Esophagus squamous epithelium (tissue), 4 donors: ENCODE measurements around the gene COQ7.

Experiments used
- CTCF ChIP-seq, 6 experiments: fragments of 450-650 bp in 4 of 6; fragments of 200-600 bp in 2 of 6; sonication (generic) in 2 of 6; IDR thresholded peaks; one replicate each; pipeline ENCODE4 v1.5.1; 2016 to 2019; ENCODE audit warnings: antibody characterized with exemption in 6 of 6, mild to moderate bottlenecking in 4 of 6, moderate library complexity in 4 of 6
- POLR2A ChIP-seq, 4 donors: fragments of 450-650 bp; IDR thresholded peaks; one replicate each; pipeline ENCODE4 v1.6.1; 2017; ENCODE audit warnings: antibody characterized with exemption in 4 of 4, mild to moderate bottlenecking in 4 of 4, moderate library complexity in 3 of 4

DNA sequence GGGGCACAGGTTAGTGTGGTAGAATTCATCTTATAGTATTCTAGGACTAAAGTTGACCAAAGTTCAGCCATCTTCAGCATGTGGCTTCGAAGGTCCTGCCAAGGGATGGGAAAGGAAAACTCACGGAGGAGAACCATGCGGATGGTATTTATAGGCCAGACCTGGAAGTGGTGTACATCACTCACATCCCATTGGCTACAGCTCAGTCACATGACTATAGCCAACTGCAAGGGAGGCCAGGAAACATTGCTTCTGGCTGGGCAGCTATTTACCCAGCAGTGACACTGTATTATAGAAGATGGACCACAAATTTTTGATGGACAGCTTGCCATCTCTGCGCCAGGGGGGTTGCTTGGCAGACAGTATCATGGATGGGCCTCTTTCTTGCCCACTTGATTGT, 35.7 kb upstream of the COQ7 start:
- TF ChIP-seq CTCF (IDR thresholded peaks at IDR 0.05) (no peak), POLR2A (IDR thresholded peaks at IDR 0.05) (no peak)
